GM19240 (cell line): ENCODE data around the gene GFM1.

Experiments used
- DNase-seq: peaks from one replicate; pipeline ENCODE4 v3.0.0; 2011; ENCODE audit warnings: low spot score; ENCODE audit not compliant: insufficient read length

GFM1 gene

DNA sequence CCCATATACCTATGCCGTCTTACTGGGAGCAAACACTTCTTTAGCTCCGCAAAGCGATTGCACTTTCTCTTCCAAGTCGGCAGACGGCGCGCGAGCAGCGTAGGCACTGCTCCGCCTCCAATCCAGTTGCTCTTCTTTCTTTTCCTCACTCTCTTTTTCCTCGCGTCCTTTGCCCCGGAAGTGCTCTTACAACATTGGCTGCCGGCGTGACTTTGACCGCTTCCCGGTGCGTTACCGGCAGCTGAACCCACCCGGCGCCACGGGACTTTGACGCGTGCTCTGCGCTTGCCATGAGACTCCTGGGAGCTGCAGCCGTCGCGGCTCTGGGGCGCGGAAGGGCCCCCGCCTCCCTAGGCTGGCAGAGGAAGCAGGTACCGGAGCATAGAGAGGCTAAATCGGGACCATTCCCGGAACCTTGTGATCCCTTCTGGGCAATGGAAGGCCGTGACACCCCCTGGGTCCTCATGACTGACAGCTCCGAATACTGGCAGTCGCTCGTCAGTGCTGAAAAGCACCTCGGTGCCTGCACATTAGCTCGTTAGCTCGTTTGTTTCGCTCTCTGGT lies at the start of gene GFM1:
GFM1 (plus strand) TSS at position 183 of the 564 bp plus-strand sequence; CDS start at position 291, 108 bp downstream.
- peak; percentile 58 for DNase-seq

DNA sequence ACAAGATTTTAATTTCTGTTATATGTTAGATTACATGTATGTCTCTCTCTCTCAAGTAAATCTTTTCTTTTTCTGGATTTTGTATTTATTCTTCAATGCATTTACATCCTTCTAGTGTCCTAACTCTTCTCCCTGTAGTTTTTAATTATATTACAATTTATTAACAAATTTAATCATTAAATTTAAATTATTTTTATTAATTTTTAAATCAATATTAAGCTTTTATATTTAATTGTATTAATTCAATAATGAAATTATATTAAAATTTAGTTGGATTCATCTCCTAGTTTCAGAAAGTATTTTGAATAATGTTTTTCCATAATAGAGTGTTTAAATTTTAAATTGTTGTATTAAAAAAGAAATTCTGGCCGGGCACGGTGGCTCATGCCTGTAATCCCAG lies 43.5 kb upstream of the GFM1 start:
- DNase-seq = no peak

DNA sequence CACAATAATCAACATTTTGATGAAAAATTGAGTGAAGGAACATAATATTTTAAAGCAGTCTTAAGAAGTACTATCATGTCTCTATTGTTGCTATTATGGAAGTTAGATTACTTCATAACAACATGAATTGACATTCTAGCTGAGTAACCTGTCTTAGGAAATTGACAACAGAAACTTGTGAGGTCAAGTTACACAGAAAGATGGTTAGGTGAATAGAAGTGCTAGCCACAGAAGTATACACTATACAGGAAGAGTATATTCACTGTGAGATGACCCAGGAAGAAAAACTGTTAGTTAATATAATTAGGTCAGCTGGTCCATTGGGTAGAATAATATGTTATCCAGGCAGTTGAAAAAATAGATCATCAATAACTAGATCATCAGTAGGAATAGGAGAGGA lies 42.1 kb upstream of the GFM1 start:
- no peak for DNase-seq

DNA sequence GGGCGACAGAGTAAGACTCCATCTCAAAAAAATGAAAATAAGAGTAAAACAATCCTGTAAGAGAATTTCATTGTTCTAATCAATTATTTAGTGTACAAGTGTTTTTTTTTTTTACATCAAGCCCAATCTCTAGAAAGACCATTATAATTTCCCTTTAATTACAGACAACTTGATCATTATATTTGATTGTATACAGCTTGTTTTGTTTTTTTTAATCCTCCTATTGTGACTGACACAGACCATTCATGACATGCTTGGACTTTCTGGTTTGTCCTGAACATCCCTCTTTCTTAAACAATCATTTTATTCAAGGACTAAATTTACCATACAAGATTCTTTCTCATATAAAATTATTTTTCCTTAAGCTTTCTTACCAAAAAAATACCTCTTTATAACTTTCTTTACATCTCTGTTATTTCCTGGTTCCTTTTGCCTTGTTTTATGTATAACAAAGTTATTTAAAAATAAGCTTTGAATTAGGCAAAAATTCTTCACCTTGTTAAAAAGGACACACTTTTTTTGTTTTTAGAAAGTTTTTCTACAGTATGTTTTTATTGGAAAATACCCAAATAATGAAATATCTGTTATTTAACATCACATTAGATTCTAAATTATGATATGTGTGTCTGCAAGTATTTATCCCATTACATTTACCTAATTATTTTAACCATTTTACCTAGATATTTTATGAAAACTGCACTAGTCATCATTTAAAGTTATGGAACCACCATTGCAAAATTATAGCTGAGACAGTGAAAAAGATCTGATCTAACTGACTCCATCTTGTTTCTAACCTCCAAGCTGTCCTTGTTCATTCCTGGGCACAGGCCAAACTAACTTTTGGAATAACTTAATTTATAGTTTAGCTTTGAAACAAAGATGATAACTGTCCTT lies 26.1 kb upstream of the GFM1 start:
- no peak for DNase-seq

DNA sequence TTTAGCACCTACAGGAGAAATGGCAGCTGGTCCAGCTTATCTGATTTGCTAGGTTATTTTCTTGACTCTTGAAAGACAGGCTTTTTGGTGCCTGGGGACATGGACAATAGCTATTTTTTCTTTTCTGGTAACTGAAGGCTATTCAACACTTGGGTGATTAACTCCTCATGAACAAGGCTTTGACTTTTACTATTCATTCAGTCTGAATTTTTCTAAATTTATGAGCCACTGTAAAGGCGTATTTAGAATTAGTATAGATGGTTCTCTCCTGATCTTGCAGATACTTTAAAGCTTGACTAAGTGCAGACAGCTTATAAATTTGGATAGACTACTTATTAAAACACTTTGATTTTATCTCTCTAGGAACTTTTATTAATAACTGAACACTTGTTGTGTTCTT lies 18.4 kb upstream of the GFM1 start:
- no peak for DNase-seq

DNA sequence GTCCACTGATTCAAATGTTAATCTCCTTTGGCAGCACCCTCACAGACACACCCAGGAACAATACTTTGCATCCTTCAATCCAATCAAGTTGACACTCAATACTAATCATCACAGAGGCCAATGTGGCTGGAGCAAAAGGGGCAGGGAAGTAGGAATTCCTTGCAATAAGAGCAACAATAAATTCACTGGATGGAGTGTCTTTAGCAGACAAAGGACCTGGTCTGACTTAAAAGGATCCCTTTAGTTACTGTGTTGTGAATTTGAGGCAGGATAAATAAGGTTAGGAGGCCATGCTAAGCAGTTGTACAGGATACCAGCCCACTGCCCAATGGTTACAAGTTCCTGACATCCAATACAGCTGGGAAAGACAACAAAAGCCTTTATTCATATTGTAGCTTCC lies 12.3 kb upstream of the GFM1 start:
- no peak for DNase-seq

DNA sequence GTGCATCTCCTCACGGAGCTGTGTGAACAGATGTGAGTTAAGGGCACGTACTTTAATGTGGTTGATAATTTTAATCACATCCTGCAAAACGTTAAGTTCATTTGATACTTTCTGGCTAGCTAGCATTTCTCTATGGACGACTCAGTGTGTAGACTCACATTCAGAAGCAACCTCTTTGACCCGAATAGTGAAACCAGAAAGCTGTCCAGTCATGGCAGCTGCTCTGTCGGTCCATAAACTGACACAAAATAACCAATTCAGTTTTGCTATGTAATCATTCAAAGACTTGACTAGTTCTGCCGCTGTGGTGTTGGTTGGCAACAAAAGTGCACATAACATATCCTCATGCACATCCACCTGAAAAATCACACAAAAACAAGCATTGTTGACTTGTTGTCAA lies 3.7 kb upstream of the GFM1 start:
- DNase-seq = no peak

DNA sequence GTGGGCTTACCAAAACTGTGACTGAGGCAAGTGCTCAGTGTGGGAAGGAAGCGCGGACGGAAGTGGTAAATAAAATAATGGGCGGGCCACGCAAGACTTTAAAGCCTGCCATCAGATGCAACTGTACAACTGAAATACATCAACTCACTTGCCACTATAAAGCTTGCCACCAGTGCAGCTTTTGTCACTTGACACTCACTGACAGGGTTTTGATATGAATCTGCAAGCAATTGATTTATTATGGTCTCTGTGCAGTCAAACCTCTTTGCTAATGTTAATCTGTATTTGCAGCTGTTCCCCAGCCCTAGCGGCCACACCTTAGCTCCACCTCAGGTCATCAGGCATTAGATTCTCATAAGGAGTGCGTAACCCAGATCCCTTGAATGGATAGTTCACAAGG lies 2.3 kb upstream of the GFM1 start:
- DNase-seq = no peak

DNA sequence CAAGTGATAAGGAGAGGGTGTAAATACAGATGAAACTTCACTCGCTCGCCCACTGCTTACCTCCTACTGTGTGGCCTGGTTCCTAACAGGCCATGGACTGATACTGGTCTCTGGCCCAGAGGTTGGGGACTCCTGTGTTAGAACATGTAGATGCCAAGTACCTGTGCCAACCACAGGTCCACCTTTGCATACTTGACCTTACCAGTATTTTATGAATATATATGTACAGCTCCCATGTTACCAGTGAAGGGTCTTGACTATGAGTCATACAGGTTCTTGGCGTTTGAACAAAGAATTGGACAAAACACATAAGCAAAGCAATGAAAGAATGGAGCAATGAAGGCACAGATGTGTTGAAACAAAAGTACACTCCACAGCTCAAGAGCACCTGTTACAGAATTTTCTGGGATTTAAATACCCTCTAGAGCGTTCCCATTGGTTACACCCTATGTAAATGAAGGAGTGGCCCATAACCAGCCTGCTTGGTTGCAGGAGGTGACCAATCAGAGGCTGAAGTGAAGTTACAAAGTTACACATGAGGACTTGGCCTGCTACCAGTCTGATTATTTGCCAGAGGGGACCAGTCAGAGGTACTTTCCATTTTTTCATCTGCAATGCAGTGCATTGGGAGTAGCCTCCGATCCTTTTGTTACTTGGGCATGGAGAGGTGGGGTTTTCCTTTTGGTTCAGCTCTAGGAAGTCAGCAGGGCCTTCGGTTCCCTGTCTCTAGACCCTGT lies 1.7 kb upstream of the GFM1 start:
- no peak for DNase-seq

DNA sequence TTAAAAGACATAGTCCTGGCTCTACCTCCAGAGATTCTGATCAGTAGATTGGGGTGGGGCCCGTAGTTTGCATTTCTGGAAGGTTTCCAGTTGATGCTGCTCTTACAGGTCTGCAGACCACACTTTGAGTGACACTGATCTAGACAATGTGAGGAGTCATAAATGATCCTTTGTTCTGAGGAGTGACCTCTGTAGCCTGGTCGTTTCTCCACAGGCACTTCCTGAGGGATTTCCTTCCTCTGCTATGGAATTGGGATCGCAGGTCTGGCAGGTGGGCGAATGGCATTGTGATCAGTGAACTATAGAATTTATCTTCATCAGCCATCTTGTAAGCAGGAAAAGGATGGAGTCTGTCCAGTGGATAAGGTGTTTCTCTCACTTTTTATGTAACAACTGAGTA lies 5.5 kb downstream of the GFM1 start:
- no peak for DNase-seq

DNA sequence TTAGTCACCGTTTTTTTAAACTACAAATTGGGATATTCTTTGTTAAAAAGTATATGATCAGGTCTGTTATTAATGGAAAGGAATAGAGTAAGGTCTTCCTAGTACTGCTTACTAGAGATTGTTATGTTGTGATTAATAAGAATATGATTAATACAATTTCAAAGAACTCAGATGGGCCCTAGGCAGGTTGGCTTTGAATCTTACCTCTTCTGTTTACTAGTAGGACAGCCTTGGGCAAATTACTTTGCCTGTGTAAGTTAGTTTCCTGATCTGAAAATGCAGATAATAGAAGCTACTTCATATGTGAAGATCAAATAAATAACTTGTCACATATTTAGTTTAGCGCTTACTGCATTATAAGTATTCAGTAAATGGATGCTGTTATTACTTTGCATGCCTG lies 6.9 kb downstream of the GFM1 start:
- no peak for DNase-seq

DNA sequence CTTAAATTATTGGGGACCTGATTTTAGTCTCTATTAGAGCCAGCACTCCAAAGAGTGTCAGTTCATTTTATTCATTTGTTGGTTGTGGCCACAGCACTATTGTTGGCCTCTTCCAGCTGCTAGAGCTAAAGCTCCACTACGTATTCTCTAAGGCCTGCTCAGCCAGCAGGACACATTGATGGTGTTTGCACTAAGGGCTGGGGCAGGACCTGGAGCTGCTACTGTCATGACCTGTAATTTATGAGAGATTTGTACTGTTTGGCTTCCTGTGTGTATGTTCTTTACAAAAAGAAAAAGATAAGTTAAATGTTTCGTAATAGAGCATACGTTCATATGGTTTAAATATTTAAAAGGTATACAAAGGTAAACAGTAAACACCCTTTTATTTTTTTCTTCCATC lies 8.1 kb downstream of the GFM1 start:
- DNase-seq = no peak

DNA sequence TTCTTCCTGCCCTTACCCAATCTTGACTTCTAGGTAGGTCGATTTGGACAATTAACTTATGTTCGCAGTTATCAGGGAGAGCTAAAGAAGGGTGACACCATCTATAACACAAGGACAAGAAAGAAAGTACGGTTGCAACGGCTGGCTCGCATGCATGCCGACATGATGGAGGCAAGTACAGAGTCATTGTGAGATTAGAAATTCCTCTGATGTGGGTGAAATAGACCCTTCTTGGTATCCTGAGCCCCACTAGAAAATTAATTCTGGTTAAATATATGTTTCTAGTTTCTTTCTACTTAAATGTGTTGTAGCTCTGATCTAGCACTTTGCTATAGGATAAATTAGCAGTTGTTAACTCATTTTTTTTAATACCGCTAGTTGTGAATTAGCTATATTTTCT lies 14.6 kb downstream of the GFM1 start:
- DNase-seq = no peak

DNA sequence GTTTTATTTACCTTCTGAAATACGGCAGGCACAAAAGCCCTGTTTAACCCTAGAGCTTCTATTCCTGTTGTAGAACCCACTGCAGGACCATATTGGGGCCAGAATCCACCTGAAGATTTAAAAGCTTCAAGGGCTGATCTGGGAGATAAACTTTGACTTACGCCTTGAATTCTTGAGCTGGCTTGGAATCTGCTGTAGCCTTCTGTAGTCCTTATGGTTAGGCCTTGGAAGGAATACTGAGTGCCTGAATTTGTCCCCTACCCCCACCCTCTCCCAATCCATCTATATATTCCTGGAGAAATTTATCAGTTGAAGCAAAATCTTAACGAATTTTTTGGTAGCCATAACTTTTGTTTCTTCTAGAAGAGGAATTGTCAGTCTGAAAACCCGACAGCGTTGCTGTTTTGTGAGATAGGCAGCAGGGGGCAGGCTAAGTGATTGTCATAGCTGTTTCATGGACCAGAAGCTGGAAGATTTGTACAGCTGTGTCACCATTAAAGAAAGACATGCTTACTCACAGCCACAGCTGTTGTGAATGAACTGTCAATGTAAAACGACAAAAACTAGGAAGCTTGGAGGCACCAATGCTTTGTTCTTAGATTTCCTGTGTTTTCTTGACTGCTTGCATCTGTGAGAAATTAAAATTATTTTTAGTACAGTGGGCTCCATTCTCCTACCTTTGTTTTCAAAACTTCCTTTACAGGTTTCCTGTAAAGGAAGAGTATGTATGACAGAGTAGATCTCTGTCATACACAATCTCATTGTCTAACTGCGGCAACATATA lies 15.3 kb downstream of the GFM1 start:
- no peak for DNase-seq

DNA sequence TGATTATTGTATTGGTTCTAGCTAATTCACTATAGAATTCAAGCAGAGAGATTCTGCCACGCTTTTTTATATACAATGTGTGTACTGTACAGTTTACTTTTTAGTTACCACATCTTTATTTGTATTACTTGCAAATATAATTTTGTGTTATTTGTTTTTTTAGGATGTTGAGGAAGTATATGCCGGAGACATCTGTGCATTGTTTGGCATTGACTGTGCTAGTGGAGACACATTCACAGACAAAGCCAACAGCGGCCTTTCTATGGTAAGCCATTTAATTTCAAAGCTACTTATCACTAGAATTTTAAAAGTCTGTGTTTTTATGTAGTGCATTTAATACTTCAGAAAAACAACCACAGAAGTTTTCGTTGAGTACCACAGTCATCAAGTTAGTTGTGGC lies 16.4 kb downstream of the GFM1 start:
- no peak for DNase-seq

DNA sequence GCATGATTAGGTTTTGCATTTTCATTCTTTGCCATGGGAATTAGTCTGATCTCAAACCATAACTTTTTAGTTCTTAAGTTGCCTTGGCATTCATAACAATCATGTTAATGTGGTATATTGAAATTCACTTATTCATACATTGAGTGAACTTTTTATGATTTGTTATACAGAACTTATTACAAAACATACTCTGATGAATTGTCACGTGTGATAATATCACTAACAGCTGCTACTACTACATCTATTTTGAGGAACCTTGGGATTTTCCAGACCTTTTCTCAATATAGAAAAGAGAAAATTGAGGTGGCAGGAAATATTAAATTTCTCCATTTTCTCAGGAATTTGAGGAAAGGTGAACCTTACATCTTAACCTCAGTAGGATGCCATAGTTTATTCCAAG lies 18.9 kb downstream of the GFM1 start:
- no peak for DNase-seq

DNA sequence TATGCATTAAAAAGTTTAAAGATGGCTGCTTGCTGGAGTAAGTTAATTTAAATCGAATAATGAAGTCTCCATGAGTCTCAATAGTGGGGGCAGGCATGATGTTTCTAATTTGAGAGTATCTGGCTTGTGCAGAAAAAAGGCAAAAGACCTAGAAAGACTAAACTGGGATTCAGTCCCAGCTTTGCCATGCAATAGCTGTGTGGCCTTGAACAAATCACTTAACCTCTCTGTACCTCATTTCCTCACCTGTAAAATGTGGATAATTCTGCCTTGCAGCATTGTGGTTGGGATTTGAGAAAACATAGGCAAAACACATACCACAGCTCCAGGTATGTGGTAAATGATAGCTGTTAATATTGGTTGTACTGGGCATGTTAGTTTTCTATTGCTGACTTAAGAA lies 19.5 kb downstream of the GFM1 start:
- DNase-seq = no peak

DNA sequence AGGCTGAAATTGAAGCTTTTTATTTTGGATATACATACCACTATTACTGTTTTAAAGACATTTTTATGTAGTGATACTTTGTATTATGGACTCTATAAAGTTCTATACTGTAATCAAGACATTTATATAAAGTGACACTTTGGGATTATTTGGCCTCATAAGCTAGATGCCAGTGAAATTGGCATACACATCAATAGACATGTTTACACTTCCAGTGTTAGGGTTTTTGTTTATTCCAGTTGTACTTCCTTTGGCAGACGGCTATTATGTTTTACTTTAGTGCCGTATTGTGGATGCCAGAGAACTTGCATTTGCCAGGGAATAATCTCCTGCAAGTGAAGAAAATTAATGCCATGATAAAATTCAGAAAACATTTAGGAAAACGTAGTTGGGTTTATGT lies 22.1 kb downstream of the GFM1 start:
- no peak for DNase-seq

DNA sequence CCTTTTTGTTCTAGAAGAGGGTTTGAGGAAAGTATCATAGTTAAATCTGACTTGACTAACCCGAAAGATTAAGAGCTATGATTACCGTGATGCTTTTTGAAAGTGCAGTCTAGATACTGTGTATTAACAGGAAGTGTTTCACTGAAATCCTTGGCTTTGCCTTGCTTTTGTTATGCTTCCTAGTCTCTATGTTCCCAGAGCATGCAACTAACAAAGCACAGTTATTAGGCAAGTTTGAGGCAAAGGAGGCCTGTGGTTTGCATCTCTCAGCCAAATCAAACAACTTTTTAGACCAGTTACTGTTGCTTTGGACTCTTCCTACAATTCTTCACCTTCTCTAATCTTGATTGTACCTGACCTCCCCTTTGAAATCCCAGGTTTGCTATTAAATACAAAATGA lies 24.2 kb downstream of the GFM1 start:
- no peak for DNase-seq

DNA sequence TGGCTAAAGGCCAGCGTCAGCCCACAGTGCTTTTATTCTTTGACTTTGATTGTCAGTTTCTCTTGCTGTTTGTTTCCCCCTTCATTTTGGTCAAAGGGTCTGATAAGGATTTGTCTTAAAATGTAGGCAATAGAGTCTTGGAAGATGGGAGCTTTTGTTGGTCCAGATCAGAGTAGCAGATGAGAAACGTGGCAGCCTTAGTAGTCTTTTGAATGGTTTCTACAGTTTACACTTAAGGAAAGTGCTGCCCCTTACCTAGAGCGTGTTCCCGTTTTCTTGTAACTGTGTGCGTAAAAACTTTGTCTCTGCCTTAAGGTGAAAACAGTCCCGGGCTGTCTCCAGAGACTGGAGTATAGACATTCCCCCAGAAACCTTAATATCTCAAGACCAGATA lies 27.5 kb downstream of the GFM1 start:
- peak; percentile 1 for DNase-seq
